CD4-positive, alpha-beta T cell (primary cell): ENCODE data around the gene OR52E1. TPM values are rescaled to one million over a fixed set of nuclear protein-coding genes. Genes with fewer than 3 reads are reported as not detected.

Experiments used
- ATAC-seq: fragments of 200-7000 bp; cut with Tn5 transposase; one replicate; pipeline ENCODE4 v1.10.0; 2022; ENCODE audit warnings: mild to moderate bottlenecking; ENCODE audit not compliant: poor library complexity
- CTCF ChIA-PET: fragments of 350-600 bp; sonication (Branson Sonifier 250); formaldehyde crosslinking; loops from one replicate; lab custom pipeline; 2021; ENCODE audit warnings: antibody characterized with exemption, inconsistent platforms; lab: Charles Lee
- POLR2A ChIA-PET: fragments of 350-600 bp; sonication (Branson Sonifier 250); formaldehyde crosslinking; loops from one replicate; lab custom pipeline; 2021; ENCODE audit warnings: antibody characterized with exemption, inconsistent platforms; lab: Charles Lee
- DNase-seq, 14 experiments: peaks; one replicate each; pipeline ENCODE4 v3.0.0-alpha.2; 2013 to 2020; ENCODE audit warnings: mixed read lengths in 2 of 14
- H3K27ac ChIP-seq, 2 donors: one replicate each; pipeline versions ENCODE4 v1.5.1 to v1.7.0; 2013; ENCODE audit warnings: low read length in 2 of 2, low read depth in 1 of 2, mild to moderate bottlenecking in 1 of 2
- H3K27me3 ChIP-seq, 2 experiments: 1 replicate in 1 of 2; 2 replicates in 1 of 2; pipeline versions ENCODE4 v1.6.1 to v1.7.0; 2013; ENCODE audit warnings: low read length in 2 of 2, control low read depth in 1 of 2, mild to moderate bottlenecking in 1 of 2, moderate library complexity in 1 of 2; ENCODE audit not compliant: insufficient read depth in 2 of 2, control insufficient read depth in 1 of 2
- H3K36me3 ChIP-seq: one replicate; pipeline ENCODE4 v1.6.1; 2013; ENCODE audit warnings: low read length, control low read depth; ENCODE audit not compliant: insufficient read depth
- H3K4me1 ChIP-seq: one replicate; pipeline ENCODE4 v1.6.1; 2013; ENCODE audit warnings: low read length, control low read depth; ENCODE audit not compliant: insufficient read depth
- H3K4me3 ChIP-seq: one replicate; pipeline ENCODE4 v1.5.1; 2013; ENCODE audit warnings: mild to moderate bottlenecking, low read length, moderate library complexity
- H3K9me3 ChIP-seq, 2 experiments: 1 replicate in 1 of 2; 2 replicates in 1 of 2; pipeline versions ENCODE4 v1.6.1 to v1.7.0; 2013; ENCODE audit warnings: low read length in 2 of 2, mild to moderate bottlenecking in 2 of 2, control low read depth in 1 of 2, moderate library complexity in 1 of 2; ENCODE audit not compliant: control insufficient read depth in 1 of 2, insufficient read depth in 1 of 2
- H3K27ac Mint-ChIP-seq: one replicate; pipeline ENCODE4 v1.8.0; 2020; ENCODE audit warnings: mixed read lengths
- H3K27me3 Mint-ChIP-seq: one replicate; pipeline ENCODE4 v1.8.0; 2021; ENCODE audit warnings: mixed read lengths
- H3K36me3 Mint-ChIP-seq: one replicate; pipeline ENCODE4 v1.8.0; 2021; ENCODE audit warnings: low read depth, mixed read lengths
- H3K4me1 Mint-ChIP-seq: one replicate; pipeline ENCODE4 v1.8.0; 2021; ENCODE audit warnings: low read depth, mixed read lengths
- H3K4me3 Mint-ChIP-seq: one replicate; pipeline ENCODE4 v1.8.0; 2020; ENCODE audit warnings: mild to moderate bottlenecking, mixed read lengths
- H3K9me3 Mint-ChIP-seq: one replicate; pipeline ENCODE4 v1.8.0; 2020; ENCODE audit warnings: mixed read lengths
- CTCF ChIP-seq: fragments of 200-600 bp; IDR thresholded peaks from one replicate; pipeline ENCODE4 v1.8.0; 2022; ENCODE audit warnings: antibody characterized with exemption, mild to moderate bottlenecking
- intact Hi-C, 2 experiments: fragments of 100-400 bp; cut with DNase I in 1 of 2; cut with micrococcal nuclease in 1 of 2; formaldehyde crosslinking; loops; one replicate each; pipeline versions ENCODE4 v1.15.1 to v1.9.0; 2023 to 2025; cut with DNase I, micrococcal nuclease
- total RNA-seq, 174 experiments: library from RNA in 2 of 174; stranded (reverse) in 2 of 174; gene quantifications; one replicate each; pipeline ENCODE4 v1.2.3 and lab custom pipeline; 2021 to 2026

The OR52E1 gene
- total RNA-seq, 2 experiments from 2014 or later, result not detected

GRCh38 chr11:5088556-5088955, 19.2 kb downstream of the OR52E1 start:
- H3K9me3 Mint-ChIP-seq, result no peaks in the 10 kb centered on the region
- intact Hi-C loops, result no loop called here

DNA sequence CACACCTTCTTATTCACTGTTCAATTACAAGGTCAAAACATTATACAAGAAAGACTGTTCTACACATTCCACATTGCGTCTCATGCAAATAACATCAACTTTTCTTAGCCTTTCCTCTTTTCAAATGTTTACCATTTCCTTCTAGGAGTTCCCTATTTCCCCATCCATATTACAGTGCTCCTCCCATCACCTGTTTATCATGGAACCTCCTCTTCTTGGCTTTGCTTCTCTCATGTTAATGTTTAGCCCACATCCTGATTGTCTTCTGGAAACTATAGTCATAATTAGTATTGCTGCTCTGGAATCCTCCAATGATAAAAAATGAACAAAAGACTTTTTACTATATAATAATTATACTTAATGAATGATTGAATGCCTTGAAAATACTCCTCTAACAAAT, 21.3 kb downstream of the OR52E1 start:
- H3K4me3 Mint-ChIP-seq, result no peak overlapping the region
- Histone ChIP-seq H3K36me3 (no peaks in the 10 kb centered on the region), H3K9me3 (no peaks in the 10 kb centered on the region), H3K27me3 (no peaks in the 10 kb centered on the region), H3K27ac (no peak overlapping the region), H3K4me3 (no peak overlapping the region), H3K4me1 (no peaks in the 10 kb centered on the region)
- no peak overlapping the region for H3K27ac Mint-ChIP-seq
- TF ChIP-seq CTCF, result no peak
- intact Hi-C loops, result no loop called here
- ATAC-seq, result no peak
- H3K36me3 Mint-ChIP-seq, result no peaks in the 10 kb centered on the region
- H3K9me3 Mint-ChIP-seq, result no peaks in the 10 kb centered on the region
- H3K4me1 Mint-ChIP-seq, result no peaks in the 10 kb centered on the region
- H3K27me3 Mint-ChIP-seq, result no peaks in the 10 kb centered on the region
- no peak for DNase-seq
- CTCF ChIA-PET, result no interaction called here
- POLR2A ChIA-PET, result no interaction called here

More at GRCh38 chr11:5088556-5088955, 19.2 kb downstream of the OR52E1 start:
- Mint-ChIP-seq H3K27ac (no peak overlapping the region), H3K4me3 (no peak overlapping the region), H3K27me3 (no peaks in the 10 kb centered on the region), H3K36me3 (no peaks in the 10 kb centered on the region), H3K4me1 (no peaks in the 10 kb centered on the region)
- Histone ChIP-seq H3K4me3 (no peak overlapping the region), H3K36me3 (no peaks in the 10 kb centered on the region), H3K4me1 (no peaks in the 10 kb centered on the region), H3K27ac (no peak overlapping the region), H3K9me3 (no peaks in the 10 kb centered on the region), H3K27me3 (no peaks in the 10 kb centered on the region)
- POLR2A ChIA-PET, result no interaction called here
- CTCF ChIA-PET, result no interaction called here
- no peak for TF ChIP-seq CTCF
- ATAC-seq (no peak), DNase-seq (no peak)

DNA sequence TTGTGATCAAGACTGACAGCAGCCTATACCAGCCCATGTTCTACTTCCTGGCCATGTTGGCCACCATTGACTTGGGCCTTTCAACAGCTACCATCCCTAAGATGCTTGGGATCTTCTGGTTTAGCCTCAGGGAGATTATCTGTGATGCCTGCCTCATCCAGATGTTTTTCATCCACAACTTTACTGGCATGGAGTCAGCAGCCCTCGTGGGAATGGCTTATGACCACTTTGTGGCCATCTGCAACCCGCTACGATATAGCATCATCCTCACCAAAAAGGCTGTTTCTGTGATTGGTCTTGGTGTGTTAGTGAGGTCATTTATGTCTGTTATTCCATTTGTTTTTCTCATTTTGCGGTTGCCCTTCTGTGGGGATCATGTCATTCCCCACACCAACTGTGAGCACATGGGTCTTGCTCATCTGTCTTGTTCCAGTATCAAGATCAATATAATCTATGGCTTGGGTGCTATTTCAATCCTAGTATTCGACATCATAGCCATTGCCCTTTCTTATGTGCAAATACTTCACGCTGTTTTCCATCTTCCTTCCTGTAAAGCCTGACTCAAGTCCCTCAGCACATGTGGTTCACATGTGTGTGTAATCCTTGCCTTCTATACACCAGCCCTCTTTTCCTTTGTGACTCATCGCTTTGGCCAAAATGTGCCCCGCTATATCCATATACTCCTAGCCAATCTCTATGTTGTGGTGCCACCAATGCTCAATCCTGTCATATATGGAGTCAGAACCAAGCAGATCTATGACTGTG, 23.6 kb downstream of the OR52E1 start:
- intact Hi-C loops, result no loop called here
- no peaks in the 10 kb centered on the region for H3K9me3 Mint-ChIP-seq
- ChIA-PET POLR2A (no interaction called here), CTCF (no interaction called here)
- no peaks in the 10 kb centered on the region for H3K4me1 Mint-ChIP-seq
- Histone ChIP-seq H3K4me1 (no peaks in the 10 kb centered on the region), H3K4me3 (no peak overlapping the region), H3K27ac (no peak overlapping the region), H3K9me3 (no peaks in the 10 kb centered on the region), H3K27me3 (no peaks in the 10 kb centered on the region), H3K36me3 (no peaks in the 10 kb centered on the region)
- DNase-seq (no peak), ATAC-seq (no peak)
- no peaks in the 10 kb centered on the region for H3K27me3 Mint-ChIP-seq
- no peak overlapping the region for H3K4me3 Mint-ChIP-seq
- H3K27ac Mint-ChIP-seq, result no peak overlapping the region
- no peaks in the 10 kb centered on the region for H3K36me3 Mint-ChIP-seq
- TF ChIP-seq CTCF, result no peak
